NCI-H1105 (cell line): ENCODE results near the gene RIF1.
"Not testable (repeated sequence)": the region's sequence is repeated elsewhere in the genome, so short reads cannot be mapped to it uniquely, and the experiment has no call there.

Source experiments
- DNase-seq: peaks from one replicate; lab custom pipeline; 2025; lab: John Stamatoyannopoulos, UW

RIF1 gene

GRCh38 chr2:151409601-151410484 is at the start of gene RIF1:
RIF1 (plus strand) TSS chr2:151409902; CDS start chr2:151410424, 522 bp downstream.
- DNase-seq: peak; percentile 90

- DNase-seq: no peak
These were observed 47.9 kb upstream of the RIF1 start for GRCh38 chr2:151361674-151362370.

- DNase-seq: no peak
These were observed 46.0 kb upstream of the RIF1 start for GRCh38 chr2:151363709-151364108.

GRCh38 chr2:151367571-151367970 is 42.1 kb upstream of the RIF1 start:
- no peak for DNase-seq

- no peak for DNase-seq
These were observed 35.3 kb upstream of the RIF1 start for GRCh38 chr2:151374436-151374835.

GRCh38 chr2:151379169-151379568 is 30.5 kb upstream of the RIF1 start:
- no peak for DNase-seq

- DNase-seq: no peak
These were observed 29.0 kb upstream of the RIF1 start for GRCh38 chr2:151380580-151381235.

- no peak for DNase-seq
These were observed 28.4 kb upstream of the RIF1 start for GRCh38 chr2:151381266-151381665.

GRCh38 chr2:151388011-151388410 is 21.7 kb upstream of the RIF1 start:
- no peak for DNase-seq

- DNase-seq: no peak
These were observed 18.3 kb upstream of the RIF1 start for GRCh38 chr2:151391436-151391835.

- DNase-seq: no peak
These were observed 15.2 kb upstream of the RIF1 start for GRCh38 chr2:151394509-151394908.

GRCh38 chr2:151395509-151396374 is 14.0 kb upstream of the RIF1 start:
- no peak for DNase-seq

GRCh38 chr2:151399981-151400380 is 9.7 kb upstream of the RIF1 start:
- no peak for DNase-seq

GRCh38 chr2:151401149-151401548 is 8.6 kb upstream of the RIF1 start:
- no peak for DNase-seq

- no peak for DNase-seq
These were observed 5.8 kb upstream of the RIF1 start for GRCh38 chr2:151403914-151404313.

GRCh38 chr2:151405376-151405775 is 4.3 kb upstream of the RIF1 start:
- no peak for DNase-seq

GRCh38 chr2:151407281-151407680 is 2.4 kb upstream of the RIF1 start:
- DNase-seq: no peak

GRCh38 chr2:151408788-151409600 is 708 bp upstream of the RIF1 start:
- DNase-seq: no peak

- DNase-seq: peak; percentile 29
These were observed 758 bp downstream of the RIF1 start for GRCh38 chr2:151410485-151410834.

GRCh38 chr2:151417650-151418049 is 7.9 kb downstream of the RIF1 start:
- no peak for DNase-seq

- not testable (repeated sequence) for DNase-seq
These were observed 12.0 kb downstream of the RIF1 start for GRCh38 chr2:151421681-151422080.
